Keratinocyte (primary cell): ENCODE data around the gene MRPS12.

Source experiments
- EZH2 ChIP-seq: IDR thresholded peaks from one replicate; pipeline ENCODE4 v1.6.1; 2012; ENCODE audit warnings: inconsistent platforms, mild to moderate bottlenecking, low read length, moderate library complexity
- TF ChIP-seq, protein P1 (sequence below), 3 experiments: IDR thresholded peaks in 1 of 3; conservative IDR thresholded peaks in 1 of 3; optimal IDR thresholded peaks in 1 of 3; 2 replicates in 2 of 3; 3 replicates in 1 of 3; pipeline versions ENCODE3 to v1.5.1; 2011; ENCODE audit warnings: low read length in 3 of 3, mild to moderate bottlenecking in 3 of 3, moderate library complexity in 2 of 3, control low read depth in 1 of 3, inconsistent platforms in 1 of 3; ENCODE audit not compliant: insufficient read depth in 2 of 3; ENCODE audit errors: extremely low read depth in 1 of 3

DNA sequence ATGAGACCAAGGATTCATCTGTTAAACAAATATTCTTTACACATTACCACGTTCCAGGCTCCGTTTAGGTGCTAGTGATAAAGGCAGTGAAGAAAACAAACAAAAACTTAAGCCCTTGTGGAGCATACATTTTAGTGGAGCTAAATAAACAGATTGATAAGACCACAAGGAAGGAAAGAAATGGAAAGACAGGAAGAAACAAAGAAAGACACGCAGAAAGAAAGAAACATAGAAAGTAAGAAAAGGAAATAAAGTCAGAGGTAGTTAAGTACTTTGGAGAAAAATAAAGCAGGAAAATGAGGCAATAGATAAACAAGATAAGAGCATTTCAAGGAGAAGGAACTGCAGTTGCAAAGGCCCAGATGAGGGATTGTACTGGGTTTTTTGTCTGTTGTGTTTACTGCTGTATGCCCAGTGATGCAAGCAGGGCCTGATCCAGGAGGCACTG is 30.0 kb upstream of the MRPS12 start:
- TF ChIP-seq, protein P1, sequence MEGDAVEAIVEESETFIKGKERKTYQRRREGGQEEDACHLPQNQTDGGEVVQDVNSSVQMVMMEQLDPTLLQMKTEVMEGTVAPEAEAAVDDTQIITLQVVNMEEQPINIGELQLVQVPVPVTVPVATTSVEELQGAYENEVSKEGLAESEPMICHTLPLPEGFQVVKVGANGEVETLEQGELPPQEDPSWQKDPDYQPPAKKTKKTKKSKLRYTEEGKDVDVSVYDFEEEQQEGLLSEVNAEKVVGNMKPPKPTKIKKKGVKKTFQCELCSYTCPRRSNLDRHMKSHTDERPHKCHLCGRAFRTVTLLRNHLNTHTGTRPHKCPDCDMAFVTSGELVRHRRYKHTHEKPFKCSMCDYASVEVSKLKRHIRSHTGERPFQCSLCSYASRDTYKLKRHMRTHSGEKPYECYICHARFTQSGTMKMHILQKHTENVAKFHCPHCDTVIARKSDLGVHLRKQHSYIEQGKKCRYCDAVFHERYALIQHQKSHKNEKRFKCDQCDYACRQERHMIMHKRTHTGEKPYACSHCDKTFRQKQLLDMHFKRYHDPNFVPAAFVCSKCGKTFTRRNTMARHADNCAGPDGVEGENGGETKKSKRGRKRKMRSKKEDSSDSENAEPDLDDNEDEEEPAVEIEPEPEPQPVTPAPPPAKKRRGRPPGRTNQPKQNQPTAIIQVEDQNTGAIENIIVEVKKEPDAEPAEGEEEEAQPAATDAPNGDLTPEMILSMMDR (optimal IDR thresholded peaks at IDR 0.05 in 1 of 3, IDR thresholded peaks at IDR 0.05 in 1 of 3, conservative IDR thresholded peaks at IDR 0.05 in 1 of 3; ENCODE audit: extremely low read depth in 1 of 3, insufficient read depth in 2 of 3, low read length in 3 of 3): no peak
- no peak for TF ChIP-seq EZH2
